Sigmoid colon (tissue), 3 donors: ENCODE measurements around the gene GAGE12J.

Source experiments
- POLR2A ChIP-seq, 2 donors: fragments of 450-650 bp; IDR thresholded peaks; one replicate each; pipeline ENCODE4 v1.6.1; 2016; ENCODE audit warnings: antibody characterized with exemption in 2 of 2, mild to moderate bottlenecking in 2 of 2, moderate library complexity in 2 of 2
- TF ChIP-seq, protein P1 (sequence below), 4 experiments: fragments of 450-650 bp in 3 of 4; fragments of 200-600 bp in 1 of 4; IDR thresholded peaks; one replicate each; pipeline ENCODE4 v1.5.1; 2016 to 2019; ENCODE audit warnings: antibody characterized with exemption in 4 of 4, mild to moderate bottlenecking in 3 of 4, moderate library complexity in 2 of 4

DNA sequence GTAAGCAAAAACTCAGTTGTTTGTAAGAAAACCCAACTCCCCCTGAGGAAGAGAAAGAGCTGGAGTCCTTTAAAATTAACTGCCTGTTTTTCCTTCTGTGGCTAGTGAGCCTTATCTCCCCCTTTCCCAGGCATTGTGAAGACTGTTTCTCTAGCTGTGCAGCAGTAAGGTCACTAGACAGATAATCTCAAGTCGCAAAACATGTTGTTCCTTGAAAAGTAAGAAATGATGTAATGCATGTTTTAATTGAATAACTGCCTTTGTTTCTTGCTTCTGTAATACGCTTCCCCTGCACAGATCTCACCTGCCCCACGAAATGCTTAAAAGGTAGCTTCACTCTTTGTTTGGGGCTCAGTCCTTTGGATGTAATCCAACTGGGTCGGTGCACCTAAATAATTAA, 5.8 kb upstream of the GAGE12J start:
- no peak for TF ChIP-seq POLR2A (IDR thresholded peaks at IDR 0.05)
- TF ChIP-seq, protein P1, sequence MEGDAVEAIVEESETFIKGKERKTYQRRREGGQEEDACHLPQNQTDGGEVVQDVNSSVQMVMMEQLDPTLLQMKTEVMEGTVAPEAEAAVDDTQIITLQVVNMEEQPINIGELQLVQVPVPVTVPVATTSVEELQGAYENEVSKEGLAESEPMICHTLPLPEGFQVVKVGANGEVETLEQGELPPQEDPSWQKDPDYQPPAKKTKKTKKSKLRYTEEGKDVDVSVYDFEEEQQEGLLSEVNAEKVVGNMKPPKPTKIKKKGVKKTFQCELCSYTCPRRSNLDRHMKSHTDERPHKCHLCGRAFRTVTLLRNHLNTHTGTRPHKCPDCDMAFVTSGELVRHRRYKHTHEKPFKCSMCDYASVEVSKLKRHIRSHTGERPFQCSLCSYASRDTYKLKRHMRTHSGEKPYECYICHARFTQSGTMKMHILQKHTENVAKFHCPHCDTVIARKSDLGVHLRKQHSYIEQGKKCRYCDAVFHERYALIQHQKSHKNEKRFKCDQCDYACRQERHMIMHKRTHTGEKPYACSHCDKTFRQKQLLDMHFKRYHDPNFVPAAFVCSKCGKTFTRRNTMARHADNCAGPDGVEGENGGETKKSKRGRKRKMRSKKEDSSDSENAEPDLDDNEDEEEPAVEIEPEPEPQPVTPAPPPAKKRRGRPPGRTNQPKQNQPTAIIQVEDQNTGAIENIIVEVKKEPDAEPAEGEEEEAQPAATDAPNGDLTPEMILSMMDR (IDR thresholded peaks at IDR 0.05), result no peak
